K562 (cell line): ENCODE measurements around the gene PNMA8A. TPM values are rescaled to one million over a fixed set of nuclear protein-coding genes. Genes with fewer than 3 reads are reported as not detected.

ENCODE experiments used
- CTBP1 ChIP-seq: fragments of 450-650 bp; IDR thresholded peaks from 2 replicates; pipeline ENCODE4 v1.6.1; 2016; ENCODE audit warnings: borderline replicate concordance
- IFI16 ChIP-seq: fragments of 250-450 bp; sonication (Bioruptor Pico); IDR thresholded peaks from 2 replicates; pipeline ENCODE4 v2.1.2; 2022; ENCODE audit warnings: mild to moderate bottlenecking, inconsistent platforms
- JUN ChIP-seq, 2 experiments: sonication (generic) in 1 of 2; formaldehyde crosslinking in 1 of 2; IDR thresholded peaks; 2 replicates each; pipeline versions ENCODE4 v1.6.1 to v1.8.0; 2012 to 2022; ENCODE audit warnings: borderline replicate concordance in 2 of 2, mild to moderate bottlenecking in 2 of 2, improper control_type of control experiment in 1 of 2, low read depth in 1 of 2, low read length in 1 of 2, missing genetic modification reagents in 1 of 2
- KDM1A ChIP-seq, 2 experiments: fragments of 450-650 bp; IDR thresholded peaks; 2 replicates each; pipeline ENCODE4 v1.6.1; 2016; ENCODE audit warnings: mild to moderate bottlenecking in 2 of 2
- NFIC ChIP-seq: fragments of 450-650 bp; IDR thresholded peaks from 2 replicates; pipeline ENCODE4 v1.6.1; 2017; ENCODE audit warnings: mild to moderate bottlenecking, inconsistent platforms
- POLR3A ChIP-seq: IDR thresholded peaks from 2 replicates; pipeline ENCODE4 v1.6.1; 2011; ENCODE audit warnings: borderline replicate concordance, mild to moderate bottlenecking, moderate library complexity; ENCODE audit not compliant: insufficient read length, insufficient read depth; ENCODE audit errors: extremely low read depth
- RCOR1 ChIP-seq, 2 experiments: IDR thresholded peaks; 2 replicates each; pipeline ENCODE4 v1.6.1; 2012; ENCODE audit warnings: low read depth in 2 of 2, low read length in 2 of 2, borderline replicate concordance in 1 of 2, improper control_type of control experiment in 1 of 2
- SETDB1 ChIP-seq: IDR thresholded peaks from one replicate; pipeline ENCODE4 v1.6.1; 2012; ENCODE audit warnings: low read length, control low read depth, inconsistent platforms
- STAT5A ChIP-seq: IDR thresholded peaks from 2 replicates; pipeline ENCODE4 v1.6.1; 2012; ENCODE audit warnings: low read length, inconsistent platforms, borderline replicate concordance
- SUPT5H ChIP-seq: fragments of 450-650 bp; IDR thresholded peaks from 2 replicates; pipeline ENCODE4 v1.6.1; 2016
- ZC3H8 ChIP-seq: fragments of 450-650 bp; IDR thresholded peaks from 2 replicates; pipeline ENCODE4 v1.6.1; 2017
- polyA plus RNA-seq, 8 experiments: library from polyadenylated mRNA; depleted of rRNA in 4 of 8; stranded (reverse) in 5 of 8; unstranded in 3 of 8; fragments of >200 nt; fragmentation: Nextera tagmentation in 2 of 8; fragmentation: Illumina TruSeq in 1 of 8; extraction: Ambion mirVana in 2 of 8; extraction: Trizol in 1 of 8; gene quantifications; 2 replicates each; pipeline versions ENCODE4 v1.2.1 to v1.2.3, GENCODE V29; 2011 to 2014; ENCODE audit warnings: inconsistent platforms in 1 of 8, missing spikeins in 1 of 8
- total RNA-seq, 7 experiments: library from RNA; depleted of rRNA in 6 of 7; stranded (reverse); fragments of >200 nt in 6 of 7; fragmentation: Illumina TruSeq in 2 of 7; extraction: Trizol in 2 of 7; gene quantifications; 2 replicates each; pipeline versions ENCODE4 v1.2.1 to v1.2.3, GENCODE V29; 2011 to 2021; ENCODE audit warnings: low replicate concordance in 1 of 7
- TF ChIP-seq, protein P1 (sequence below), 2 experiments: fragments of 450-650 bp; IDR thresholded peaks; 2 replicates each; pipeline ENCODE4 v1.6.1; 2018; ENCODE audit warnings: mild to moderate bottlenecking in 2 of 2, low read depth in 1 of 2; ENCODE audit not compliant: partially characterized antibody in 2 of 2
- TF ChIP-seq, protein P2 (sequence below): sonication (generic); formaldehyde crosslinking; IDR thresholded peaks from 2 replicates; pipeline ENCODE4 v1.8.1; 2022; ENCODE audit warnings: missing genetic modification reagents

The PNMA8A gene
- total and polyA plus RNA-seq, 9 of the 15 experiments (the other 6 are each of a cell fraction or from before 2014, with no cell fraction given) = 6.6 to 23.8 (median 14.9) TPM

DNA sequence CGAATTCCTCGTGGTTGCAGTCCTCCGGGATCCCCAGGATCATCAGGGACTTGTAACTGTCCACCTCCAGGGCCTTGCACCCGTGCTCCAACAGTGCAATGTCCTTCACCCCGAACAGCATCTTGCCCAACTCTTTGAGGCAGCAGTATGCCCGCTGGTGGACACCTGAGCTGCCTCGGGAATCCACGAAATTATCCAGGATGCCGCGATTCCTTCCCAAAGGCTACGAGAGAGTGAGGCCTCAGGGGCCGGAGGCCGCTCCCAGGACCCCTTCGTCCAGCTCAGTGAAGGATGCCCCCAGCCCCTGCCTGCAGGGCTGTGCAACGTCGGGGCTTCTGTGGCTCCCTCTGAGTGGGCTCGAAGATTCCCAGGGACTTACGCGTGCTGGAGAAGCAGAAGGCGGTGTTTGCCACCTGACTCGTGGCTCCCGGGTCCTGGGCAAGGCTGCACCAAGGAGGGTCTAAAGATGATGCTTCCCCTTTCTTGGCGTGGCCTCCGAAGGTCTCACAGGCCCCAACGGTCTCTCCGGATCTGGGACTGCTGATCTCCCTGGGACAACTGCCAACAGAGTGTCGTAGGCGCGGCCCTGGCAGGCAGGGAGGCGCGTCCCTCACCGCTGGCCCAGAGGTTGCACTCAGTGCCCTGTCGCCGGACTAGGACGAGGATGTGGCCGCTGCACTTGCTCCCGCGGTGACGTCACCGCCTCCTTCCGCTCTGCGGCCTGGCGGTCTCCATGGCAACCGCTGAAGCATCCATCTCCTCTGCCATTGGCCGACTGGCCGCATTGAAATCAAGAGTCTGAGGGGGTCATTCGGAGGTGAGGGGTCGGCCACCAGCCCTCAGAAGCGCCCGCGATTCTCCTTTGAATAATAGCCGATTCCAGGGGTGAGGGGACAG, 42.9 kb downstream of the PNMA8A start, which contains the start of gene PNMA8C (continued):
- TF ChIP-seq JUN (IDR thresholded peaks at IDR 0.05; ENCODE audit: borderline replicate concordance, low read depth, low read length) (peak; percentile 88), JUN (CRISPR knock-in tag; IDR thresholded peaks at IDR 0.05; ENCODE audit: borderline replicate concordance) (0 out of 2 replicates have a peak, but pooled peaks have one; percentile 36), STAT5A (no peak), ZC3H8 (no peak), NFIC (peak; percentile 30; the same call in 1 of the 2 replicates), CTBP1 (peak; percentile 96), RCOR1 (IDR thresholded peaks at IDR 0.05; ENCODE audit: borderline replicate concordance in 1 of 2, low read depth in 2 of 2, low read length in 2 of 2) (peak in 1 of 2 experiments; percentile 93; a peak in 2 of 4 replicates), KDM1A (IDR thresholded peaks at IDR 0.05) (peak; percentile 70 to 74), SUPT5H (no peak), SETDB1 (no peak), IFI16 (CRISPR knock-in tag) (no peak), POLR3A (no peak)
- TF ChIP-seq, protein P1, sequence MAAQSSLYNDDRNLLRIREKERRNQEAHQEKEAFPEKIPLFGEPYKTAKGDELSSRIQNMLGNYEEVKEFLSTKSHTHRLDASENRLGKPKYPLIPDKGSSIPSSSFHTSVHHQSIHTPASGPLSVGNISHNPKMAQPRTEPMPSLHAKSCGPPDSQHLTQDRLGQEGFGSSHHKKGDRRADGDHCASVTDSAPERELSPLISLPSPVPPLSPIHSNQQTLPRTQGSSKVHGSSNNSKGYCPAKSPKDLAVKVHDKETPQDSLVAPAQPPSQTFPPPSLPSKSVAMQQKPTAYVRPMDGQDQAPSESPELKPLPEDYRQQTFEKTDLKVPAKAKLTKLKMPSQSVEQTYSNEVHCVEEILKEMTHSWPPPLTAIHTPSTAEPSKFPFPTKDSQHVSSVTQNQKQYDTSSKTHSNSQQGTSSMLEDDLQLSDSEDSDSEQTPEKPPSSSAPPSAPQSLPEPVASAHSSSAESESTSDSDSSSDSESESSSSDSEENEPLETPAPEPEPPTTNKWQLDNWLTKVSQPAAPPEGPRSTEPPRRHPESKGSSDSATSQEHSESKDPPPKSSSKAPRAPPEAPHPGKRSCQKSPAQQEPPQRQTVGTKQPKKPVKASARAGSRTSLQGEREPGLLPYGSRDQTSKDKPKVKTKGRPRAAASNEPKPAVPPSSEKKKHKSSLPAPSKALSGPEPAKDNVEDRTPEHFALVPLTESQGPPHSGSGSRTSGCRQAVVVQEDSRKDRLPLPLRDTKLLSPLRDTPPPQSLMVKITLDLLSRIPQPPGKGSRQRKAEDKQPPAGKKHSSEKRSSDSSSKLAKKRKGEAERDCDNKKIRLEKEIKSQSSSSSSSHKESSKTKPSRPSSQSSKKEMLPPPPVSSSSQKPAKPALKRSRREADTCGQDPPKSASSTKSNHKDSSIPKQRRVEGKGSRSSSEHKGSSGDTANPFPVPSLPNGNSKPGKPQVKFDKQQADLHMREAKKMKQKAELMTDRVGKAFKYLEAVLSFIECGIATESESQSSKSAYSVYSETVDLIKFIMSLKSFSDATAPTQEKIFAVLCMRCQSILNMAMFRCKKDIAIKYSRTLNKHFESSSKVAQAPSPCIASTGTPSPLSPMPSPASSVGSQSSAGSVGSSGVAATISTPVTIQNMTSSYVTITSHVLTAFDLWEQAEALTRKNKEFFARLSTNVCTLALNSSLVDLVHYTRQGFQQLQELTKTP (IDR thresholded peaks at IDR 0.05; ENCODE audit: low read depth in 1 of 2, partially characterized antibody in 2 of 2) = no peak
- TF ChIP-seq, protein P2, sequence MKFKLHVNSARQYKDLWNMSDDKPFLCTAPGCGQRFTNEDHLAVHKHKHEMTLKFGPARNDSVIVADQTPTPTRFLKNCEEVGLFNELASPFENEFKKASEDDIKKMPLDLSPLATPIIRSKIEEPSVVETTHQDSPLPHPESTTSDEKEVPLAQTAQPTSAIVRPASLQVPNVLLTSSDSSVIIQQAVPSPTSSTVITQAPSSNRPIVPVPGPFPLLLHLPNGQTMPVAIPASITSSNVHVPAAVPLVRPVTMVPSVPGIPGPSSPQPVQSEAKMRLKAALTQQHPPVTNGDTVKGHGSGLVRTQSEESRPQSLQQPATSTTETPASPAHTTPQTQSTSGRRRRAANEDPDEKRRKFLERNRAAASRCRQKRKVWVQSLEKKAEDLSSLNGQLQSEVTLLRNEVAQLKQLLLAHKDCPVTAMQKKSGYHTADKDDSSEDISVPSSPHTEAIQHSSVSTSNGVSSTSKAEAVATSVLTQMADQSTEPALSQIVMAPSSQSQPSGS (CRISPR knock-in tag) = peak; percentile 84; the same call in 1 of the 2 replicates
